ENCODE results near the gene ROBO1.
"Not testable (repeated sequence)": the region's sequence is repeated elsewhere in the genome, so short reads cannot be mapped to it uniquely, and the experiment has no call there.

ROBO1 gene

DNA sequence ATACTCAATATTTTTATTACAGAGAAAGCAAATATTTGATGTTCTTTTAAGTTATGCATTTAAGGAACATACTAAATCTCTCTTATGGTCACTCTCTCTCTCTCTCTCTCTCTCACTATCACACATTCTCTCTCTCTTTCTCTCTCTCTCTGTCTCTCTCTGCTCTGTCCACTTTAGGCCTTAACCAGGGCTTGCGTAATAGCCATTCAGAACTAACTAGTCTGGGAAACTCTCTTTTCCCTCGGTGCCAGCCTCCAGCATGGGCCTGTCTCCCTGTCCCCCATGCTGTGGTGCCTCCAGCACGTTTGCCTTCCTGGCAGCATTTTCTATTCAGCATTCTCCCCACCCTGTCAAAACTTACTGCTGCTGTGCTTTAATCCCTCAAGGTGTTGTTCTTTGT lies 389.7 kb downstream of the ROBO1 start:
- DNase-seq (ENCODE audit: low read depth in 2 of 2) = no peak

DNA sequence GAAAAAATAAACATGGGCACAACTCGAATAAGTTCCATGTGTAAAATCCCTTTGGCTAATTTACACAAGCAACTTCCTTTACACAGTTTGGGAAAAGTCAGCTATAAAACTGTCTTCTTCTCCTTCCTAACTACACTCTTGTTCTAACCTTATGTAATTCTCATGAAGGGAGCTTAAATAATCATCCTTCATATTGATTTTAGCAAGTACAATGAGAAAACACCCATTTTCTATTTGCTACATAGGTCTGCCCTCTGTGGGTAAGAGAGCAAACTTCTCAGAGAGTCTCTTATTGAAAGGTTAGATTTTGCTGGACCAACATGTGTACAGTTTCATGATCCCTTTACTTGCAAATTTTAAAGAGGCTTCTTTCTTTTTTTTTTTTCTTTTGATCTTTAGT lies 398.5 kb downstream of the ROBO1 start:
- DNase-seq (ENCODE audit: low read depth in 2 of 2) = no peak

DNA sequence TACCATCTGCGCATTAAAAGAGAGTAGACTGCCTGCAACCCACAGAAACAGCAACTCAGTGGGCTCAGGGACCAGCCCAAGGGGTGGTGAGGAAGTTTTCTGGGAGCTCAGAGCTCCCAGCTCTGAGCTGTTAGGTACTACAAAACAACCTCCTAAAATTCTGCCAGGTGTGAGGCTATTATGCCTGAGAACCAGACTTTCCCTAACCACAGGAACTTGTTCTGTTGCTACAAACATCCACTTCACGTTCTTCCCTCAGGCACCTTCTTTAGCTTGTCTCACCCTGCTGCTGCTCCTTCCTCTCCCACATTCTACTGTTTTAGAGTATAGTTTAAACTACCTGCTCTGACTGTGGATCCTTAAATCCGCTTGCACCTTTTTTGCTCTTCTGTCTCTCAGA lies 399.4 kb downstream of the ROBO1 start:
- DNase-seq (ENCODE audit: low read depth in 2 of 2) = no peak

DNA sequence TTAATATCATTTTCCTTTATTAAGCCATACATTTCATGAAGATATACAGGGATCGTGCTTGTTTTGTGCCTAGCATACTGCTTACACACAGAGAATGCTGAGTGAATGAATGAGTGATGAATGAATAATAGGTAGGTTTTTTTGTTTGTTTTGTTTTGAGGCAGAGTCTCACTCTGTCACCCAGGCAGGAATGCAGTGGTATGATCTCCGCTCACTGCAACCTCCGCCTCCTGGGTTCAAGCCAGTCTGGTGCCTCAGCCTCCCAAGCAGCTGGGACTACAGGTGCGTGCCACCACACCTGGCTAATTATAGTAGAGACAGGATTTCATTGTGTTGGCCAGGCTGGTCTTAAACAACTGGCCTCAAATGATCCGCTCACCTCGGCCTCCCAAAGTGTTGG lies 400.0 kb downstream of the ROBO1 start:
- DNase-seq (ENCODE audit: low read depth in 2 of 2) = no peak

DNA sequence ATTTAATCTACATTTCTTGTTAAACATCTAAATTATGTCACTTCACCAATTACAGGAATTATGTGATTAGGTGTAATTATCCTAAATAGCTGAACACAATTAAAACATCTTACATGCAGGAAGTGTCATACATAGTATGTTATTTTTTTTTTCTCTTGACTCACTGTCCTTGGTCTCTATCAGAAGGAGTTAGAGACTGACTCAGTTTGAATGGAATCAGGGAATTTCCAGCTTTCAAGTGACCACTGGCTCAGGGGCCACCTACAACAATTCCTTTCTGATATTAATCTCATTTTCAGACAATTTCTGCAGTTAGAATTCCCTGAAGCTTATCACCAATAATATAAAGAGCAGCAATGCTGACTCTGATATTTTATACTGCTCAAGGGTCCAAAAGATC lies 400.7 kb downstream of the ROBO1 start:
- DNase-seq (ENCODE audit: low read depth in 2 of 2) = no peak

DNA sequence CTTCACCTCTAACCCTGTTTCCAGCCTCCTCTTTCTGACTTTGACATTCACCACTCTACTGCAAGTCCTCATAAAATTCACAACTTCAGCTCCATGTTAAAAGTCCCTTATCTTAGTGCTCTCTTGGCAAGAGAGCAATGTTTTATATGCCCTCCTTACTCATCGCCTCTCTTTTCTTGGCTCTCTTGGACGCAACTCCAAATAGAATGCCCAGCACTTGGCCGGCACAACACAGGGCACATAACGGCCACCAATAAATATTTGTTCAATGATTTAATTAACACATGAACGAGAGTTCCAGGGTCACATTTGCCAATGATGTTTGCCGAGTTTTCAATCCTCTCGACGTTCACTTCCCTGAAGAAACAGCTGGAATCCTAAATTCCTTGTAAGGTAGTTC lies 401.4 kb downstream of the ROBO1 start:
- no peak for DNase-seq (ENCODE audit: low read depth in 2 of 2)

DNA sequence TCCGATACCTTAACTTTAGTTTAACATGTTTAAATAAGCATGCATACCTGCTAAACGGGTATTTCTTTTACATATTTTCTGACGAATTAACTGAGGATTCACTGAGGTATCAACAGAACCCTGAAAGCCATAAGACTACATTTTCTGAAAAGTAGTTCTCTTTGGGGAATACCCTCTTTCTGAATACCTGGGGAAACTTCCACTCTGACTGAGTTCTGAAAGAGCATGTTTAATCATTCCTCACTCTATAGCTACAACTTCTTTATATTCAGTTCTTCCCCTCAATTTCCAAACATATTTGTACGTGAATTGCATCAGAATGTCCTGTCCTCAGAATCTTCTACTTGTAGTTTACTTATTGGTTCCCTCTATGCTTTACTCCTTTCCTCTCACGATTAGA lies 403.0 kb downstream of the ROBO1 start:
- DNase-seq (ENCODE audit: low read depth in 2 of 2) = no peak

DNA sequence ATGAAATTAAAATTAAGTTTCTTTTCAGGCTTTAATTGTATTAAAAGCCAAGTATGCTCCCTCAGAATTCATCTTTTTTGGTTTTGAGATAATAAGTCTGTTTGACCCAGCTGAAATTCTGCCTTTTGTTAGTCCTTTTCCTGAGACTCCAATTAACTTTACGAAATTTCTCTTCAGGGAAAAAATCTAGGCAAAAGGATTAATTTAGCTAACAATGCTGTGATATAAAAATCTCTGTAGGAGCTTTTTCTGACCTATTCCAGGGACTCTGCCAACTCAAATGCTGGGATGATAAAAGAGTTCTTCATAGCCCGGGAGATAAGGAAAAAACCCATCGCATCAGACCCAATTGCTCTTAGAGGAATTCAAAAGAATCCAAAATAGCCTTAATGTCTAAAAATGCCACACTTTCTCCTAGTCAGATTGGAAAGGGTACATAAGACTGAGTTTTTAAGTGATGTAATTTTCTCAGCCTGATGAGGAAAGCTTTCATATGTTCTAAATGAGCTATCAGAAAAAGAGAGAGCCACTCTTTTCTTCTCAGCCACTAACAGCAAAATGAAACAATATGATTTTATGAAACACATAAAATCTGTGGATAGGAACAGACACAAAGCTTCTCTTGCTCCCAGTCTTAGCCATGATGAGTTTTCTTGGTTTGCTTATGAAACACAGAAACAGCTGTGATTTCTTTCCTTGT lies 405.1 kb downstream of the ROBO1 start:
- DNase-seq (ENCODE audit: low read depth in 2 of 2) = no peak

DNA sequence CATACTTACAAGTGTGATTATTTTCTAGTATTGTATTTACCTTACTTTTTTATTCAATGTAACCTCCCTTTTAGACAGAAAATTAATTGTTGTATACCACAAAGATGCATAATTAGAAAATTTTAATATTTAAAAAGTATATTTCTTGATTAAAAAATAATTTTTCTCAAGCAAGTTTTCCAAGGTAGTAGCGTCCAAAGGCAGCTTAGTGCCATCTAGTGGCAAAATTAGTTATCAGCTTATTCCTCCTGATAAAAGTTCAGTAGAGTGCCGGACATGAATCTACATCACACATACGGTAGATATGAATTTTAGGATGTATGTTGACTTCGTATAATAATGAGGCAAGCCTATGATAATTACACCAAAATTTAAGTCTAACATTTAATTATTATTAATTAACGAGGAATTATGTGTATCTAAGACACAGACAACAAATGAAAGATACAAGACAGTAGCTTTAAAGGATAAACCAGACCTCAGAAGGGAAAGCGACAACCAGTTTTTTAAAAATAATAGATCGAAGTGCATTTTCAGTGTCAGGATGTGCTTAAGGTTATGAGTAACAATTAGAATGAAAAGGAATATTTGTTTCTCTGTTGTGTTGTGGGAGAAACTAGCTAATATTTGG lies 405.9 kb downstream of the ROBO1 start:
- no peak for DNase-seq (ENCODE audit: low read depth in 2 of 2)

DNA sequence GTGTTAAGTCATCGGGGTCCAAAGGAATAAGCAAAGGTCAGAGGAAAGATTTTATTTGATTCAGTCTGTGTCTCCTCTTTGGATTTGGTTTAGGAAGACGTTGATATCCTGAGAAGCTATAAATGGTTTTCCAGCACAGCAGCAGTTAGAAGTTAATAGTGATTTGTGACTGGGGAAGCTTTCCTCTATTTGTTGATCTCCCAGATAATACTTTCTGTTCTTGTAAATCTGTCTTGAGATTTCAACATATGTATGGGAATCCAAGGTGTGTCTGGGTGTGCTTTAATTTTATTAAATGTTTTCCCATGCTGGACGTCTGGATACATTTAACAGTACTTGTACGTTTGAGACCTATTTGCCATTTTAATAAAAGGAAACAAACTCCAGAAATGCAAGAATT lies 409.5 kb downstream of the ROBO1 start:
- no peak for DNase-seq (ENCODE audit: low read depth in 2 of 2)

DNA sequence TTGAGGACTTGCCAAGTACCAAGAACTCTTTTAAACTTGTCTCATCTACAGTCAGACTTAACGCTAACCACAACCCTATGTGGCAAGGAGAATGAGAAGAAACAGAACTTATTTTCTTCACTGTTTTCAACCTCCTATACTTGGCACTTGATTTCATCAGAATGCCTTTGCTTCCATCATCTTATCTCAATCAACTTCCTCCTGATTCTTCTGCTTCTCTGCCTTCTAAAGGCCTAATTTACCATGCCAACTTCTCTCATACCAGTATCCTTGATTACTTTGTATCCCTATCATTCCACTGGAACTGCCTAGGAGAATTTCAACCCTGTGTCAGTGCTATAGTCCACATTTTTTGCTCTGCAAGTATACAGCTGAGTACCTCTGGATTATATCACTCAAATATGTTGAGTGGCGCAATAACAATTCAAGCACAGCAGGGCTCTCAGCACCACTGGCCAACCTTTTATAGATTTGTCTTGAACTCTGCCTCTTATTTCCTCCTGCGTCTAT lies 413.6 kb downstream of the ROBO1 start:
- DNase-seq (ENCODE audit: low read depth in 2 of 2) = no peak

DNA sequence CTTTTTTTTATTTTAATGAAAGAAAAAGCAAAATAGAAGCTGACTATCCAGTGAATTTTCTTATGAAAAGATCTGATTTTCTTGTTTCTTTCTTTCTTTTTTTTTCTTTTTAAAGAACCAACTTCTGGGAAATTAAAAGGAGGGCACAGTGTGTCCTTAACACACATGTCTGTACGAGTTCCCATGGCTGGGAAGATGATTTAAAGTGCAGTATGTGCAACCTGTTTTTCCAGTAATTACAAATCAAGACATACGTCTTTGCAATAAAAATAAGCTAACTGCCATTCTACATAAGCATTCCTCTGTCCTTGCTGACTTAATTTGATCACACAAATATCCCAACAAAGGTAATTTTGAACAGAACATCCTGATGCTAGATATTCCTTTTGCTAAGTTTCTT lies 416.1 kb downstream of the ROBO1 start:
- no peak for DNase-seq (ENCODE audit: low read depth in 2 of 2)

DNA sequence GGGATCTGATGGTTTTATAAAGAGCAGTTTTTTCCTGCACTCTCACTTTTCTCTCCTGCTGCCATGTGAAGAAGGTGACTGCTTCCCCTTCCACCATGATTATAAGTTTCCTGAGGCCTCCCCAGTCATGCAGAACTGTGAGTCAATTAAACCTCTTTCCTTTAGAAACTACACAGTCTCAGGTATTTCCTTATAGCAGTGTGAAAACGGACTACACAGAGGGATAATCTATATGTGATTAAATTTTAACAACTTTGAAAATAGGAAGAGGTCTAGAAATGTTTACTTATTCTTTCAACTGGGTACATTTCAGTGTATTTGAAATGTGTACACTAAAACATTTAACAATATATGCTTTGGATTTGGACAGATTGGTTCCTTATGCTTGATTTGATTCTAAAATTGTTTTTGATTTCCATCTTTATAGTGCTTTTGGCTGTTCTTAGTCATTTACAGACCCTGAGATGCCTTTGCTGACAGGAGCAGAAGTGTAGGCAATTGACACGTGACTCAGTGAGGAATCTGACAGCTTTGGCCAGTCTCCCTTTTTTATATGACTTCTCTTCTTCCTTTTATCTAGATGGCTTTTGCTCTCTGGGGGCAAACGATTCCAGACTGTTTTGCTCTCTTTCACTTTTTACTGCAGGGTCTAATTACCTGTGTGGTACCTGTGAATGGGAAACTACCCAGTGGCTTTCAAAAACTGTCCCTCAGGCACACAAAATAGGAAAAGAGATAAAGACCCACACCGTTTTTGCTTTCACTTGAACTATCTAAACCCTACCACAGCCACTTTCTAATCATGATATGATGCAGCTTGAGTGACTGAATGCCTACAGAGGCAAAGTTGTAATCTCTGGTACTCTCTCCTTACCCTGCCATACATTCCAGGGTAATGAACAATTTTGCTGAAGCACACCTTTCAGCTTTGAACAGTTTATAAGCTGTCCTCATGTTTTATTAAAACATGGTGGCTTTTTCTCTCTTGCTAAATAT lies 422.6 kb downstream of the ROBO1 start:
- no peak for DNase-seq (ENCODE audit: low read depth in 2 of 2)

DNA sequence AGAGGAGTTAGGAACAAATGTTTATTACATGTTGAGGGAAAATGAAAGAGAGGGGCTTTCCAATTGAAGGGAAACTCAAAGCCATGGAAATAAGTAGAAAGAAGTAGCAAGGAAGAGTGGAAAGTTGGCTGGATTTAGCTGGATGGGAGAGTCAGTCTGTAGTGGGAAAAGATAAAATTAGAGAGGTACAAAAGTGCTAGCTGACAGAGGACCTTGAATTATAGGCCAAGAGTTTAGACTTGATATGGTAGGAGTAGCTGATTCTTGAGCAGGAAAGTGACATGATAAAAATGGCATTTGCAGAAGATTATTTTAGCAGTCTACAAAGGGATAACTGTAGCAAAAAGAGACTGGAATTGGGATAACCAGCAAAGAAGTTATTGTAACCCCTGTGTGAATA lies 425.8 kb downstream of the ROBO1 start:
- no peak for DNase-seq (ENCODE audit: low read depth in 2 of 2)

DNA sequence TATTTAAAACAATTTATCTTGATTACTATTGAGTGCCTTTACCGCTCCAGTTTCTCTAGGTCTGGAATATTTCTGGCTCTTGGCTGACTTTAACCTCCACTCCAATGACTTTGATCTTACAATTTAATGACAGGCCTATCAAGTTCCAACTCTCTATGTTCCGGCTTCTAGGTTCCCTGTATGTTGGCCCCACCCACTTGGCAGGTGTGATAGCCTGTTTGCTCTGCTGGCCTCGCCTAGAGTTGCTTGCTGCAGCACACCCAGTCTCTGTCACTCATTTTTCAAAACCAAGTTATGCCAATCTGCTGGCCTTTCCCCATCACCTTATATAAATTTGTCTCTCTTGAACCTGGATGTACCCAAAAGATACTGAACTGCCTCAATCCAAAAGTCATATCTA lies 428.0 kb downstream of the ROBO1 start:
- no peak for DNase-seq (ENCODE audit: low read depth in 2 of 2)

DNA sequence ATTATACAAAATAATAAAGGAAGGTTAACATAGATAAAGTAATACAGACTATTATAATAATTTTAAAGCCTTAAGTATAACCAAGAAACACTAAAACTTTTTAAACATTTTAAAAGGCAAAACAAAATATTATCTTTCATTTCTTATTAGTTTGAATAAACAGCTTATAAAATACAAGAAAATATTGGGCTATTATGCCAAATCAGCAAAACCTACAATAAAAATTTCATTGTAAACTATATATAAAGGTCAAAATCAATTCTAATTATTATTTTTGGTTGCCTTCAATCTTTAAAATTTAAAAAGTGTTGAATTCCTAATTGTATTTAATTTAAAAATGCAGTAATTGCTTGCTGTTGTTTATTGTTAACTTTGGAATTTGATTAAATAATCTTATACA lies 430.0 kb downstream of the ROBO1 start:
- no peak for DNase-seq (ENCODE audit: low read depth in 2 of 2)

DNA sequence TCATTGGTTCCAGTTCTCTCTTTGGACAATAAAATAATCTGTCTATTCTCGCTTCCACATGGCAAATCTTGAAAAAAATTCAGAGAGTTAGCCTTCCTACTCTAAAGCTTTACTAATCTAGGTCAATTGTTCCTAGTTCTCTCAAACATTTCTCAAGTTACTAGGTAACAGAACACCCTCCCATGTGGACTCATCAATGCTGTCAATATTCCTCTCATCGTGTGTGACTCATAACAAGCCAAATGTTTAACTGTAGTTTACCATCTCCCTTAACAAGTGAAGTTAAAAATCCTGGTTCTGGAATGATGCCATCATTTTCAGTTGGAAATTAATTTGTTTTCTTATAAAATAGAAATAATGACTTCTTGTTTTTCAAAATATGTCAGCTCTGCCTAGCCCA lies 438.6 kb downstream of the ROBO1 start:
- no peak for DNase-seq (ENCODE audit: low read depth in 2 of 2)

DNA sequence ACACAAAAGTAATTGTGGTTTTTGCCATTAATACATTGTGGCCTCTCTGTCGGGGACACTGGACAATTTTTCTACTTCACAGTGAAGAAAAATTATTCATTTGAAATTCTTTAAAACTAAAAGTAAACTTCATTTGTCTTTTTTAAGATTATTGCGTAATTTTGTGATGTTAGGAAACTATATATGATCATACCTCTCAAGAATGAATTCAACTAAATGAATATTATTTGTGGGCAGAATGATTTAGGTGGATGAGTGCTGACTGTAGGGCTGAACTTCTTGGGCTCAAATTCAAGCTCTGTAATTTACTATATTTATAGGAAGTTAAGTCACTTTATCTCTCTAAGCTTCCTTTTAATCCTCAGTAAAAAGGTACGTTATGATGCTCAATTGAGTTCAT lies 441.2 kb downstream of the ROBO1 start:
- no peak for DNase-seq (ENCODE audit: low read depth in 2 of 2)

DNA sequence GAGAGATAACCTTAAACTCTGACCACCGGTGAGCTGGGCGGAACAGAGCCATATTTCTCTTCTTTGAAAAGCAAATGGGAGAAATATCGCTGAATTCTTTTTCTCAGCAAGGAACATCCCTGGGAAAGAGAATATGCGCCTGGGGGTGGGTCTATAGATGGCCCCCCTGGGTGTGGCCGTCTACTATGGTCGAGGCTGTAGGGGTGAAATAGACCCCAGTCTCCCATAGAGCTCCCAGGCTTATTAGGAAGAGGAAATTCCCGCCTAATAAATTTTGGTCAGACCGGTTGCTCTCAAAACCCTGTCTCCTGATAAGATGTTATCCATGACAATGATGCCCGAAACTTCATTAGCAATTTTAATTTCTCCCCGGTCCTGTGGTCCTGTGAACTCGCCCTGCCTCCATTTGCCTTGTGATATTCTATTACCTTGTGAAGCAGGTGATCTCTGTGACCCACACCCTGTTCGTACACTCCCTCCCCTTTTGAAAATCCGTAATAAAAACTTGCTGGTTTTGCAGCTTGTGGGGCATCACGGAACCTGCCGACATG lies 441.9 kb downstream of the ROBO1 start:
- DNase-seq (ENCODE audit: low read depth in 2 of 2) = not testable (repeated sequence)

DNA sequence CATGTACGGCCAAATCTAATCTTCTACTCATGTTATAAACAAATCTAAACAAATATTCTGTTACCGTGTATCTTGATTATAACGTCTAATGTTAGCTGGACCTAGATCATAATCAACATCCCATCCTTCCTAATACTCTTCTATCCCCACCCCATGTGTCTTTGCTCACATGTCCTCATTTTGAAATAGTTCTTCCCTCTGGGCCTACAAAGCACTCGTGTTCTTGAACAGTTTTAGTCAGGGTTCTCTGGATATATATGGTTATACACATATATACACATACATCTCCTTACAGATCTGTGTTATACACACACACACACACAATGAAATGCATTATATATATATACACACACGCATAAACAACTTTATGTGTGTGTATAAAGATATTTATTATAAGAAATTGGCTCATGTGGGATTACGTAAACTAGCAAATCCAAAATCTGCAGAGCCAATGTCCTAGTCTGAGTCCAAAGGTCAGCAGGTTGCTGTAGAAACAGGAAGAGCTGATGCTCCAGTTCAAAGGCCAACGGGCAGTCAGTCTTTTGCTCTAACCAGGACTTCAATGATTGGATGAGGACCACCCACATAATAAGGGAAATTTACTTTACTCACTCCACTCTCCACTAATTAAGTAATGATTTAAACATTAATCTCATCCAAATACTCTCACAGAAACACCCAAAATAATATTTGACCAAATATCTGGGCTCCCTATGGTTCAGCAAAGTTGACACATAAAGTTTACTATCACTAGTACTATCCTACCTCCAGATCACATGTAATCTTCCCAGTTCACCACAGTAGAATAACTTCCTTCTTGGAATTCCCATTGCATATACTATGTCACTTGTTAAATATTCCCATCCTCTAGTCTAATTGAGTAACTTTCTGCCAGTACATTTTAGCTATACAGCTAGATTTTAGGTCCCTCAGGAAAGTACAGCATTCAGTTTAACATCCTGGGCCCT lies 450.0 kb downstream of the ROBO1 start:
- no peak for DNase-seq (ENCODE audit: low read depth in 2 of 2)

DNA sequence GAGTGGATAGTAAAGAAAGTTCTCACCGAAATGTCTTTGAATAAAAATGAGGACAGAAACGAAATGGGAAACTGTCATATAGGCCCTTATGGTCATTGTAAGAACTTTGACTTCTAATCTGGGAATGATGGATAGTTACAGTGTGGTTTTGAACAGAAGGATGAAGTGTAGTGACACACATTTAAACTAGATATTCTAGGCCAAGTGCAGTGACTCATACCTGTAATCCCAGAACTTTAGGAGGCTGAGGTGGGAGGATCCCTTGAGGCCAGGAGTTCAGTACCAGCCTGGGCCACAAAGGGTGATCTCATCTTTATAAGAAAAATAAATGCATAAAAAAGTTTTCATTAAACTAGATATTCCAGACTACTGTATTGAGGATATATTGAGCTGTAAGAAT lies 452.8 kb downstream of the ROBO1 start:
- DNase-seq (ENCODE audit: low read depth in 2 of 2) = no peak
